ENCODE data around the gene OSBP2.

GRCh38 chr22:30752771-30753170, 58.1 kb downstream of the OSBP2 start:
- TF ChIP-seq POLR2AphosphoS5 (IDR thresholded peaks at IDR 0.05; ENCODE audit: borderline replicate concordance, low read depth, low read length) (no peak), EZH2 (IDR thresholded peaks at IDR 0.05) (no peak)
